Fibroblast of pulmonary artery (primary cell): ENCODE data around the gene KLC3.

Source experiments
- DNase-seq: peaks from one replicate; pipeline ENCODE4 v3.0.0-alpha.2; 2010; ENCODE audit warnings: low read depth
- H3K4me3 ChIP-seq: replicated peaks from 2 replicates; pipeline ENCODE4 v1.5.1; 2011; ENCODE audit warnings: low read depth, mild to moderate bottlenecking, control low read depth, low read length, moderate library complexity
- CTCF ChIP-seq: IDR thresholded peaks from 2 replicates; pipeline ENCODE4 v1.5.1; 2011; ENCODE audit warnings: mild to moderate bottlenecking, control low read depth, low read length, inconsistent platforms; ENCODE audit errors: missing control alignments

KLC3 gene

GRCh38 chr19:45315304-45315703, 25.2 kb upstream of the KLC3 start:
- no peak for DNase-seq
- no peak for TF ChIP-seq CTCF
- no peak overlapping the region for H3K4me3 ChIP-seq

GRCh38 chr19:45320997-45321775, 19.4 kb upstream of the KLC3 start:
- TF ChIP-seq CTCF = no peak
- no peak overlapping the region for H3K4me3 ChIP-seq
- DNase-seq = no peak

GRCh38 chr19:45321848-45322247, 18.7 kb upstream of the KLC3 start:
- DNase-seq = no peak
- TF ChIP-seq CTCF = no peak
- no peak overlapping the region for H3K4me3 ChIP-seq

- H3K4me3 ChIP-seq = no peak overlapping the region
- TF ChIP-seq CTCF = no peak
- no peak for DNase-seq
Observed at GRCh38 chr19:45322311-45322710, 18.2 kb upstream of the KLC3 start.

- no peak within 1 kb of the TSS for H3K4me3 ChIP-seq
- no peak for TF ChIP-seq CTCF
- no peak for DNase-seq
Observed at GRCh38 chr19:45322744-45323281, 17.7 kb upstream of the KLC3 start, which contains the start of gene CKM. CKM (minus strand) TSS chr19:45322875; CDS start chr19:45319713, 3,162 bp downstream.

GRCh38 chr19:45323671-45324081, 16.9 kb upstream of the KLC3 start:
- TF ChIP-seq CTCF = no peak
- DNase-seq = no peak
- H3K4me3 ChIP-seq = no peak overlapping the region
